Glomerular endothelial cell (primary cell): ENCODE data around the gene USP30. TPM values are rescaled to one million over a fixed set of nuclear protein-coding genes. Genes with fewer than 3 reads are reported as not detected.

ENCODE experiments used
- DNase-seq: peaks from one replicate; pipeline ENCODE4 v3.0.0-alpha.2; 2011; ENCODE audit warnings: low read depth, low spot score; ENCODE audit errors: extremely low read depth
- total RNA-seq: library from RNA; depleted of rRNA; stranded (reverse); fragments of >200 nt; gene quantifications from 2 replicates; pipeline ENCODE4 v1.2.3, GENCODE V29; 2015

Gene USP30
- total RNA-seq, 1 donor from 2014 or later: 8.2 TPM

- DNase-seq: no peak
Measured at GRCh38 chr12:109097140-109097434, 44.7 kb downstream of the USP30 start.

DNA sequence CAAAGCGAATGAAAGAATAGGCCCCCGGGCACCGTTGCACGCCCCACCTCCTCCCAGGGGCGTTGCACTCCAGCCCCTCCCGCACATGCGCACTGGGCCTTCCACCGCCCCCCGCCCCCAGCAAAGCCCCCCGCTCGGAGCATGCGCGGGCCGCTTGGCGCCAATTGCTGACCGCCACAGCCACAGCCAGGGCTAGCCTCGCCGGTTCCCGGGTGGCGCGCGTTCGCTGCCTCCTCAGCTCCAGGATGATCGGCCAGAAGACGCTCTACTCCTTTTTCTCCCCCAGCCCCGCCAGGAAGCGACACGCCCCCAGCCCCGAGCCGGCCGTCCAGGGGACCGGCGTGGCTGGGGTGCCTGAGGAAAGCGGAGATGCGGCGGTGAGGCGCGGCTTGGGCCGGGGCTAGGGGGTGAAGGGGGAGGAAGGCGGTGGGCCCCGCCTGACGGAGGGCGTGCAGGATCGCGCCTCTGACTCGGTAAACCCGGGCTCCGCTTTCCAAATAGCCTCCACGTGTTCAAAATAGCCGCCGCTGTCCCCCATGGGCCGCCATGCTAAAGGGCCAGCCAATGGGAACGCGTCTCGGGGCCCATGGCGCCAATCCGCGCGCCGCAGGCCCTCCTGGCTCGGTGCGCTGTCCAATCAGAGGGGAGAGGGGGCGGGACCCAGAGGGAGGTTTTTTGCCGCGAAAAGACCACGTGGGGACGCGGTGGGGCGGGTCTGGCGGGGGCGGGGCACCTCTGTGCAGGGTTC, 45.2 kb downstream of the USP30 start, which contains the start of gene UNG:
Gene UNG, plus strand, starts transcription at position 163 of the 748 bp plus-strand sequence. Its CDS starts 83 bp downstream, at position 246.
- no peak for DNase-seq

DNA sequence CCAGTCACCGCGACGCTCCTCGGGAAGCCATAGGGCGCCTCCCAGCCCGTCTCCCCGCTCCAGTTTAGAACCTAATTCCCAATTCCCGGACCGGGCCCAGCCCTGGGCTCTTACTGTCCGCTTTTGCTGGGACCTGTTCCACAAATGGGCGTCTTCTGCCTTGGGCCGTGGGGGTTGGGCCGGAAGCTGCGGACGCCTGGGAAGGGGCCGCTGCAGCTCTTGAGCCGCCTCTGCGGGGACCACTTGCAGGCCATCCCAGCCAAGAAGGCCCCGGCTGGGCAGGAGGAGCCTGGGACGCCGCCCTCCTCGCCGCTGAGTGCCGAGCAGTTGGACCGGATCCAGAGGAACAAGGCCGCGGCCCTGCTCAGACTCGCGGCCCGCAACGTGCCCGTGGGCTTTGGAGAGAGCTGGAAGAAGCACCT, 45.8 kb downstream of the USP30 start:
- no peak for DNase-seq

- no peak for DNase-seq
Measured at GRCh38 chr12:109098651-109099050, 46.3 kb downstream of the USP30 start.

GRCh38 chr12:109099431-109100020, 47.1 kb downstream of the USP30 start:
- DNase-seq: no peak

DNA sequence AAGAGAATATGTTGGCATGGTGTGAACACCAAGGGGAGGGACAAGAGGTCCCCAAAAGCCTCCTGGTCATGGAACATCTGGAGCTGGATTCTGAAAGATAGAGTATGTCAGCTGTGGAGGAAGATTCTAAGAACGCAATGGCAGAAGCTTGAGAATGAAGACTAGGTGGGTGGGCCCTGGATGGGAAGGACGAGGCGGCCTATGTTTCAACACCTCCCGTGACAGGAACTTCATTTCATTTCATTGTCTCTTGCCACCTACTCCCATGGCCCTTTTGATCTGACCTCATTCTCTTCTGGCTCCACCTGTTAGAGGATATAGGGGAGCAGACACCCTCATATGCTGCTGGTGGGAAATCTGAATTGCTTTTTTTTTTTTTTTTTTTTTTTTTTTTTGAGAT, 48.4 kb downstream of the USP30 start:
- no peak for DNase-seq

- no peak for DNase-seq
Measured at GRCh38 chr12:109102491-109102890, 50.1 kb downstream of the USP30 start.

DNA sequence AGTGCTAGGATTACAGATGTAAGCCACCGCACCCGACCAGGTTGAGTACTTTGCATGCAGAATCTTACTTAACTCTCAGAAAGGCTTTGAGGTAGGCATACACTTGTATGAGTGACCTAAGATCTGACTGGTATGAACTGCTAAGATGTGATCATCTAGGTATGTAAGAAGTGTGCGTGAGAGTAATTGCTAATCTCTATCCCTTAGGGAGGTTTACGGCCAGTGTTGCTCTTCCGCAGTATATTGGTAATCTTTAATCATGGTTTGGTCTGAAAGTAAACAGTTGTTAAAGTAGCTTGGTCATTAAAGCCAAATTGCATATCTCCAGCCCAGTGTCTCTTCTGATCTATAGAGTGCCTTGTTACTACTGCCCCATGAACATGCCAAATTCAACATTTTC, 52.8 kb downstream of the USP30 start:
- no peak for DNase-seq

GRCh38 chr12:109109746-109110350, 57.5 kb downstream of the USP30 start:
- no peak for DNase-seq

DNA sequence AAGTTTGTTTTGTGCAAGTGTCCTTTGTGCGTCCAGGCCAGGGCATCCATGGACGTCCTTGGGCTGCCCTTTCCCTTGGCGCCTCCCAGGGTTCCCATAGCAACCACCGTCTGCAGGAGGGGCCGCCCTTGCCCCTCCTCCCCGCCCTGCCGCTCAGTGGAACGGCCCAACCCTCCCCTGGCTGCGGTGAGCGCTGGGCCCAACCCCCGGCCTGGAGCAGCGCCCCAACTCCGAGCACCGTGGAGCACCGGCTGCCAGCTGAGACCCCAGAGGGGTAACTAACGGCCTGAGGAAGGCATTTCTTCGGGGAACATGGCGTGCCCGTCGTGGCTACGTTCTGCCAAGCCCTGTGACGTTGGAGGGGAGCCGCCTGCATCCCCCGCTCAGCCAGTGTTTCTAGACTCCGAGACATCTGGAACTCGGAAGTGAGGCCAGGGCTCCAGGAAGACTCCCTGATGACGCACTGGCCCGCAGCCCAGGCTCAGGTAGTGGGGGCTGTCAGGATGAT, 58.7 kb downstream of the USP30 start:
- DNase-seq: no peak

DNA sequence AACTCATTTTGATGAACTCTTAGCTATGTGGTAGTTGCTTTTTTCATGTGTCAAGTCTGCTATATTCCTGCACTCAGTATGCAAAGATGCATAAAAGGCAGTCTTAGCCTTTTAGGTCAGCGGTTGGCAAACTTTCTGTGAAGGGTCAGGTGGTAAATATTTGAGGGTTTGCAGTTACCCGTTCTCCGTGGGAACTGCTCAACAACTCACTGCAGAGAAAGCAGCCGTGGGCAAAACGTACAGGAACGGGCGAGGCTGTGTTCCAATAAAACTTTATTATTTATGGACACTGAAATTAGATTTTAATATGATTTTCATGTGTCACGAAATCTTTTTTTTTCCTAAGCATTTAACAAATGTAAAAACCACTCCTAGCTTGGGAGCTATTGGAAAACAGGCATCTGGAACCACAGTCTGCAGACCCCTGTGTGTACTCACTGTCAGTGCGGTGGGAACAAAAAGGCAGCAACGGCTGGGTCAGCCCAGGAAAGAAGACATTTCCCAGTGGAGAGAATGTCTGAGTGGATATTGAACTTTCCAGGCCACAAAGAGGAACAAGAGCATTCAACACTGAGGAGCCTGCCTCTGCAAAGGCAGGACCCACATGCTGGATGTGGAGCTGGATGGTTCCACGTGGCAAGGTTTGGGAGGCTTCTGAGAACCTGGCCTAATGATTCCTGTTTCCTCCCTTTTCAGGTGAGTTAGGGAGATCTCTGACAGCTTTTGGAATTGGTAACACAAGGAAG, 60.5 kb downstream of the USP30 start:
- no peak for DNase-seq

DNA sequence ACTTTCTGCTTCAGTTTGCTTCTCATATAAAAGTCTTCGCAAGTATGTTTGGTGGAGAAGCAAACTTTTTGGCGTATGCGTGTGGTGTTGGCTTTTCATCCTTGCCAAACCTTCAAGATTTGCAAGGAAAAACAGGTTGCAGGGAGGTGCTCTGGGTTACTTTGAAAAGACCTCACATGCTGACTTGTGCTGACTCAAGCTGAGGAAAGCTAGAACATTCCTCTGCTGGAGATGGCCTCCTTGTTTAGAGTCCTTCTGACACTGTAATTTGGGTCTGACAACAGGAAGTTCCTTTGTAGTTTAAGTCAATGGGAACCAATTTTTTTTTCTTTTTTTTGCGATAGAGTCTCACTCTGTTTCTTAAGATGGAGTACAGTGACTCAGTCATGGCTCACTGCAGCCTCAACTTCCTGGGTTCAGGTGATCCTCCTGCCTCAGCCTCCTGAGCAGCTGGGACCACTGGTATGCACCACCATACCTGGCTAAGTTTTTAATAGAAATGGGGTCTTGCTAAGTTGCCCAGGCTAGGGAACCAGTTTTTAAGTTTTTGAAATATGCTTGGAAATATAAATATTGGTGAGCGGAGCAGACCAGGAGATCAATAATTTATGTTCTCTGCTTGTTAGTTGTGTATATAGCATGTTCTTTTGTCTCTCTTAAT, 61.4 kb downstream of the USP30 start:
- DNase-seq: no peak

GRCh38 chr12:109114644-109115043, 62.3 kb downstream of the USP30 start:
- no peak for DNase-seq

DNA sequence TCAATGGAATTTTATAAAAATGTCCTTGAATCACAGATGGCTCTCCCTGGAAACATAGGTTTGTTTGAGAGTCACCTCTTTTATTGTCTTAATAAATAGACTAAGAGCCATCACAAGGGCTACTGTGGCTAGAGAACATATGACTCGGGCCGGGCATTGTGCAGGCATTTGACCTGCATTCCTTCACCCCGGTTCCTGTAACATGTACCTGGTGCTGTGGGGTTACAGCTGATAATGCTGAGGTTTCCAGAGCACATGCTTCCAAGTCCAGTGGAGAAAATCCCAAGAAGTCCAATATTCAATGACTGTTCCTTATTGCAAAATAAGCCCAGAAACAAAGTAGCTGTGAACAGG, 63.0 kb downstream of the USP30 start:
- no peak for DNase-seq

GRCh38 chr12:109115758-109116610, 63.6 kb downstream of the USP30 start, which contains the start of gene ACACB:
ACACB (plus strand) TSS chr12:109116587; CDS start chr12:109139406, 22,819 bp downstream.
- DNase-seq: no peak

- no peak for DNase-seq
Measured at GRCh38 chr12:109116611-109116949, 64.2 kb downstream of the USP30 start.

- DNase-seq: no peak
Measured at GRCh38 chr12:109120095-109120494, 67.7 kb downstream of the USP30 start.

DNA sequence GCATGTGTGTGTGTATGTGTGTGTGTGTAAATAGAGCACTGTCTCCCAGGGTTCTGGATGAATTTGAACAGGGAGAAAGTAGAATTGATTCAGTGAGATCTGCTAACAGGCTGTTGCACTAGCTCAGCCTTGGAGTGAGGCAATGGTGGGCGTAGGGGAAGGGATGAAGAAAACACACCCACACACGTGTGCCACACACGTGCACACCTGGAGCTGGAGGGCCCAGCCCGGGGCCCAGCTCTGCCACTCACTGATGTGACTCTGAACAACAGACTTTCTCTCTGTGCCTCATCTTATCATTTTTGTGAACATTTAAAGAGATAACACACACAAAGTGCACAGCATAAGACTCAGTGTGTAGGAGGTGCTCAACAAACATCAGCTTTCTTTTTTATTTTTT, 68.2 kb downstream of the USP30 start:
- DNase-seq: no peak

DNA sequence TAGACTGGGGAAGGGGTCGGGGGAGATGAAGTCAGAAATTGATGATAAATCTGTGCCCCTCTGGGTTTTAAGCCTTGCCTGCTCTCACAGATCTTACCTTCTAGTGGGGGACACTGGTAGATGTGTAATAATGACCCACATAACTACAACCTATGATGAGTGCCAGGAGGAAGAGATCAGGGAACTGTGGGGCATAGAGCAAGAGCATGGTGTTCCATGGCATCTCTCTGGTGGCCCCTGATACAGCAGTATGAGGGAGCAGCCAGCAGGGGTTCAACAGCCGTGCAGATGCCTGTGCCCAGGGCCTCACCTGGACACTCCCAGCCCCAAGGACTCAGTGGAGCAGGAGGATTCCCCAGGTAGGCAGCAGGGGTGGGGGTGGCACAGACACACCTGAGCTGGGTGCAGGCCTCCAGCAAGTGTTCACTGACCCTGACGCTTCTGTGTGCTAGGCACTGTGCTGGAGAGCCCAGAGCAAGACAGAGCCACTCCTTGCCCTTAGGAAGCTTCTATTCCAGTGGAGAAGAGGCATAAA, 69.0 kb downstream of the USP30 start:
- no peak for DNase-seq
